Prostate gland (tissue), 2 donors: Measurements from ENCODE around the gene NKIRAS1. TPM values are rescaled to one million over a fixed set of nuclear protein-coding genes. Genes with fewer than 3 reads are reported as not detected.

Experiments
- DNase-seq: peaks from one replicate; pipeline ENCODE4 v3.0.0-alpha.2; 2019; ENCODE audit warnings: low spot score
- H3K27ac ChIP-seq, 2 donors: fragments of 200-600 bp; sonication (generic); 2 replicates each; pipeline ENCODE4 v1.5.1; 2017 to 2019
- H3K27me3 ChIP-seq: fragments of 200-600 bp; sonication (generic); replicated peaks from 2 replicates; pipeline ENCODE4 v1.5.1; 2019; ENCODE audit not compliant: insufficient read depth
- H3K36me3 ChIP-seq, 2 donors: fragments of 200-600 bp; sonication (generic); 1 replicate in 1 of 2; 2 replicates in 1 of 2; pipeline versions ENCODE4 v1.5.1 to v1.8.1; 2017 to 2019
- H3K4me1 ChIP-seq: fragments of 200-600 bp; sonication (generic); replicated peaks from 2 replicates; pipeline ENCODE4 v1.5.1; 2019
- H3K4me3 ChIP-seq, 2 donors: fragments of 200-600 bp; sonication (generic); 2 replicates each; pipeline ENCODE4 v1.5.1; 2017 to 2019
- H3K9me3 ChIP-seq: fragments of 200-600 bp; sonication (generic); 2 replicates; pipeline ENCODE4 v1.5.1; 2017
- CTCF ChIP-seq, 4 experiments: fragments of 200-600 bp in 2 of 4; fragments of 450-650 bp in 2 of 4; sonication (generic) in 2 of 4; IDR thresholded peaks; 1 replicate in 3 of 4; 2 replicates in 1 of 4; pipeline ENCODE4 v1.5.1; 2016 to 2019; ENCODE audit warnings: antibody characterized with exemption in 4 of 4, mild to moderate bottlenecking in 2 of 4, moderate library complexity in 2 of 4
- POLR2A ChIP-seq: fragments of 450-650 bp; IDR thresholded peaks from one replicate; pipeline ENCODE4 v1.6.1; 2016; ENCODE audit warnings: antibody characterized with exemption, mild to moderate bottlenecking
- POLR2AphosphoS5 ChIP-seq: sonication (generic); formaldehyde crosslinking; IDR thresholded peaks from one replicate; pipeline ENCODE4 v1.6.1; 2017; ENCODE audit warnings: antibody characterized with exemption
- WGBS: methylation state at CpG from one replicate; pipeline ENCODE4 v1.1.5; 2018; 5-methylcytosine and 5-hydroxymethylcytosine counted together
- intact Hi-C: fragments of 100-400 bp; cut with DNase I; formaldehyde crosslinking; loops from one replicate; pipeline ENCODE4 v1.14.2; 2022
- total RNA-seq, 2 donors: library from RNA; depleted of rRNA; stranded (reverse); fragments of >200 nt; gene quantifications; one replicate each; pipeline ENCODE4 v1.1.0, GENCODE V29; 2016

Gene NKIRAS1
- total RNA-seq, 2 donors from 2014 or later = 9.4 to 19.9 TPM

GRCh38 chr3:23932571-23932970 lies 15.8 kb upstream of the NKIRAS1 start:
- no peaks in the 10 kb centered on the region for H3K36me3 ChIP-seq
- no peaks in the 10 kb centered on the region for H3K9me3 ChIP-seq
- no peak overlapping the region for H3K27ac ChIP-seq
- 89% methylated on average over 4 of the region's 4 CpGs for WGBS
- no peak for TF ChIP-seq POLR2AphosphoS5
- no peak for TF ChIP-seq CTCF (IDR thresholded peaks at IDR 0.05)
- no peak for TF ChIP-seq POLR2A
- DNase-seq = no peak
- intact Hi-C loops = no loop called here
- H3K4me1 ChIP-seq = no peaks in the 10 kb centered on the region
- H3K27me3 ChIP-seq = no peaks in the 10 kb centered on the region
- no peak overlapping the region for H3K4me3 ChIP-seq

- TF ChIP-seq CTCF (IDR thresholded peaks at IDR 0.05) (no peak), POLR2A (no peak), POLR2AphosphoS5 (no peak)
- 85% methylated on average over 3 of the region's 3 CpGs for WGBS
Observed at GRCh38 chr3:23931597-23931996, 14.8 kb upstream of the NKIRAS1 start.

GRCh38 chr3:23928524-23928923 lies 11.7 kb upstream of the NKIRAS1 start:
- WGBS = 60% methylated on average over 8 of the region's 8 CpGs
- no peak overlapping the region for H3K27ac ChIP-seq
- TF ChIP-seq POLR2AphosphoS5 = no peak
- no peak for TF ChIP-seq CTCF (IDR thresholded peaks at IDR 0.05)
- TF ChIP-seq POLR2A = no peak
- no peaks in the 10 kb centered on the region for H3K36me3 ChIP-seq
- H3K4me3 ChIP-seq = no peak overlapping the region
- H3K27me3 ChIP-seq = no peaks in the 10 kb centered on the region
- intact Hi-C loops = no loop called here
- H3K9me3 ChIP-seq = no peaks in the 10 kb centered on the region
- DNase-seq = no peak
- H3K4me1 ChIP-seq = no peaks in the 10 kb centered on the region

More at GRCh38 chr3:23931597-23931996, 14.8 kb upstream of the NKIRAS1 start:
- H3K27ac ChIP-seq = no peak overlapping the region
- no peak for DNase-seq
- no peaks in the 10 kb centered on the region for H3K27me3 ChIP-seq
- intact Hi-C loops = no loop called here
- no peaks in the 10 kb centered on the region for H3K9me3 ChIP-seq
- no peak overlapping the region for H3K4me3 ChIP-seq
- H3K36me3 ChIP-seq = no peaks in the 10 kb centered on the region
- no peaks in the 10 kb centered on the region for H3K4me1 ChIP-seq

- H3K4me1 ChIP-seq = no peaks in the 10 kb centered on the region
- H3K27ac ChIP-seq = no peak overlapping the region
- 87% methylated on average over 3 of the region's 3 CpGs for WGBS
- no peak overlapping the region for H3K4me3 ChIP-seq
- H3K27me3 ChIP-seq = no peaks in the 10 kb centered on the region
- intact Hi-C loops = no loop called here
- TF ChIP-seq CTCF (IDR thresholded peaks at IDR 0.05) (no peak), POLR2AphosphoS5 (no peak), POLR2A (no peak)
- no peak for DNase-seq
- no peaks in the 10 kb centered on the region for H3K36me3 ChIP-seq
- H3K9me3 ChIP-seq = no peaks in the 10 kb centered on the region
Observed at GRCh38 chr3:23926736-23927135, 9.9 kb upstream of the NKIRAS1 start.

GRCh38 chr3:23926246-23926645 lies 9.5 kb upstream of the NKIRAS1 start:
- Histone ChIP-seq H3K27me3 (no peaks in the 10 kb centered on the region), H3K4me3 (no peak overlapping the region), H3K36me3 (no peaks in the 10 kb centered on the region), H3K9me3 (no peaks in the 10 kb centered on the region), H3K27ac (no peak overlapping the region), H3K4me1 (no peaks in the 10 kb centered on the region)
- TF ChIP-seq POLR2AphosphoS5 = no peak
- no peak for TF ChIP-seq POLR2A
- TF ChIP-seq CTCF (IDR thresholded peaks at IDR 0.05) = no peak
- intact Hi-C loops = no loop called here
- 96% methylated on average over 7 of the region's 7 CpGs for WGBS
- no peak for DNase-seq
